ENCODE data around the gene OAS2.

Gene OAS2

DNA sequence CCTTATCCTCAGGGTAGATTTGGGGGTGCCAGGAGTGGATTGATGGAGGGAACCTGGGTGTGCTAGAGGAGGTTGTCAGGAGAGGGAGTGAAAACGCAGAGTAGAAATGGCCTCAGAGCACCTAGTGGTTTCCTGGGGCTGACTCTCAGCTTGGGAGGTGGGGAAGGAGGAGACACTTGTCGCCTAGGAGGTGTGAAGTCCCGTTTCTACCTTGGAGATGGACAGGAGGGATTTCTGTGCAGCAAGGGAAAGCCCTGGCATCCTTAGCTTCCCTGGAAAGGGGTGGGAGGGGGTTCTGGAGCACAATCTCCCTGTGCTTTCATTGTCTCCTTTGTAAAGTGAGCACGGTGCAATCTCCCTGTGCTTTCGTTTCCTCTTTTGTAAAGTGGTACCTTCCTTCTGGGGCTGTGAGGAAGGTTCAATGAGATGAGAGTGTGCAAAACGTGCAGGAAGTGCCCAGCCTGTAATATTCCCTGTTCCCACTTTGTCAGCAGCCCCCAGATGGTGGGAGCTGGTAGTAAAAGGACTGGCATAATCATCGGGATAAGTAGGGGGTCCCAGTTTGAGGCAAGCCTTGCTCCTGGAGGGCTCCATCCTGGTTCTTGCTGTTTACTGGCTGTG is 38.4 kb upstream of the OAS2 start:
- Mint-ChIP-seq H3K4me1 (no peaks in the 10 kb centered on the region), H3K36me3 (ENCODE audit: low read depth) (no peaks in the 10 kb centered on the region), H3K9me3 (peaks cover 3% of the 10 kb centered on the region), H3K4me3 (peak overlapping the region; percentile 24 to 70 (median 50)), H3K27ac (no peak overlapping the region), H3K27me3 (ENCODE audit: low read depth) (peaks cover 37% of the 10 kb centered on the region)
- TF ChIP-seq, protein P1, sequence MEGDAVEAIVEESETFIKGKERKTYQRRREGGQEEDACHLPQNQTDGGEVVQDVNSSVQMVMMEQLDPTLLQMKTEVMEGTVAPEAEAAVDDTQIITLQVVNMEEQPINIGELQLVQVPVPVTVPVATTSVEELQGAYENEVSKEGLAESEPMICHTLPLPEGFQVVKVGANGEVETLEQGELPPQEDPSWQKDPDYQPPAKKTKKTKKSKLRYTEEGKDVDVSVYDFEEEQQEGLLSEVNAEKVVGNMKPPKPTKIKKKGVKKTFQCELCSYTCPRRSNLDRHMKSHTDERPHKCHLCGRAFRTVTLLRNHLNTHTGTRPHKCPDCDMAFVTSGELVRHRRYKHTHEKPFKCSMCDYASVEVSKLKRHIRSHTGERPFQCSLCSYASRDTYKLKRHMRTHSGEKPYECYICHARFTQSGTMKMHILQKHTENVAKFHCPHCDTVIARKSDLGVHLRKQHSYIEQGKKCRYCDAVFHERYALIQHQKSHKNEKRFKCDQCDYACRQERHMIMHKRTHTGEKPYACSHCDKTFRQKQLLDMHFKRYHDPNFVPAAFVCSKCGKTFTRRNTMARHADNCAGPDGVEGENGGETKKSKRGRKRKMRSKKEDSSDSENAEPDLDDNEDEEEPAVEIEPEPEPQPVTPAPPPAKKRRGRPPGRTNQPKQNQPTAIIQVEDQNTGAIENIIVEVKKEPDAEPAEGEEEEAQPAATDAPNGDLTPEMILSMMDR (IDR thresholded peaks at IDR 0.05; ENCODE audit: unreplicated experiment in 3 of 3), result no peak

DNA sequence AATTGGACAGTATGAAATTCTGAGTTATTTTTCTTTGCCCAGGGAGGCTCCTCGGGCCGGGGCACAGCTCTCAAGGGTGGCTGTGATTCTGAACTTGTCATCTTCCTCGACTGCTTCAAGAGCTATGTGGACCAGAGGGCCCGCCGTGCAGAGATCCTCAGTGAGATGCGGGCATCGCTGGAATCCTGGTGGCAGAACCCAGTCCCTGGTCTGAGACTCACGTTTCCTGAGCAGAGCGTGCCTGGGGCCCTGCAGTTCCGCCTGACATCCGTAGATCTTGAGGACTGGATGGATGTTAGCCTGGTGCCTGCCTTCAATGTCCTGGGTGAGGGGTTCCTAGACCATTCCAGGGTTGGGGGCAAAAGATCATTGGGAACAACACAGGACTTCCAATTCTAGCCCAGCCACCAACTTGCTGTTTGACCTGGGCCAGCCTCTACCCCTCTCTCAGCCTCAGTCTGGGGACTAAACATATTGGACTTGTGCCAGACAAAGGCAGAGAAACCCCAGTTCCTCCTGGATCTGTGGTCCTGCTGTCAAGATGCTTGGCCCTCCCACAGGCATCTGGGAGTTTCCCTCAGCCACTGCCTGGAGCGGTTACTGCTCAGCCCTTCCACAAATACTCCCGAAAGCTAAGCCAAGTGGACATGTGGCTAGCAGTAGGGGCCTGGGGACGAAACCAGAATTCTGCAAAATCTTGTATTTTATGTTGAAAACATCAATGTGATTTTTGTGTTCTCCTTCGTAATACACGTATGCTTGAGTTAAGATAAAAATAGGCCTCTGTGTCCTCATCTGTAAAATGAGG is 36.6 kb upstream of the OAS2 start:
- no peaks in the 10 kb centered on the region for H3K36me3 Mint-ChIP-seq (ENCODE audit: low read depth)
- no peak overlapping the region for H3K27ac Mint-ChIP-seq
- TF ChIP-seq, protein P1 (IDR thresholded peaks at IDR 0.05; ENCODE audit: unreplicated experiment in 3 of 3), result no peak
- H3K9me3 Mint-ChIP-seq, result no peaks in the 10 kb centered on the region
- peaks cover 35% of the 10 kb centered on the region for H3K27me3 Mint-ChIP-seq (ENCODE audit: low read depth)
- no peak overlapping the region for H3K4me3 Mint-ChIP-seq
- no peaks in the 10 kb centered on the region for H3K4me1 Mint-ChIP-seq

DNA sequence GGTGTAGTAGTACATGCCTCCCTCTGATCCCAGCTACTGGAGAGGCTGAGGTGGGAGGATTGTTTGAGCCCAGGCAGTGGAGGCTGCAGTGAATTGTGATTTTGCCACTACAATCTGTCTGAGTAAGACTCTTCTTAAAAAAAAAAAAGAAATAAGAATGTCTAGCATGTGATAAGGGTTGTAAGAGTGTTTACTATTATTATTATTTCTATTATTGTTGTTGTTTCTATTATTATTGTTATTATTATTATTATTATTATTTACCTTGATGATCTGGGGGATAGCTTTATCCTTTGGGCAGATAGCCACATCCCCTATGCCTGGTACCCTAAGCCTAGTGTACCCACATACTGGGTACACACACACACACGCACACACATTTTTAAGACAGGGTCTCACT is 35.7 kb upstream of the OAS2 start:
- no peaks in the 10 kb centered on the region for H3K9me3 Mint-ChIP-seq
- no peak overlapping the region for H3K27ac Mint-ChIP-seq
- TF ChIP-seq, protein P1 (IDR thresholded peaks at IDR 0.05; ENCODE audit: unreplicated experiment in 3 of 3), result no peak
- H3K27me3 Mint-ChIP-seq (ENCODE audit: low read depth), result peaks cover 30% of the 10 kb centered on the region
- no peaks in the 10 kb centered on the region for H3K4me1 Mint-ChIP-seq
- no peak overlapping the region for H3K4me3 Mint-ChIP-seq
- H3K36me3 Mint-ChIP-seq (ENCODE audit: low read depth), result no peaks in the 10 kb centered on the region

DNA sequence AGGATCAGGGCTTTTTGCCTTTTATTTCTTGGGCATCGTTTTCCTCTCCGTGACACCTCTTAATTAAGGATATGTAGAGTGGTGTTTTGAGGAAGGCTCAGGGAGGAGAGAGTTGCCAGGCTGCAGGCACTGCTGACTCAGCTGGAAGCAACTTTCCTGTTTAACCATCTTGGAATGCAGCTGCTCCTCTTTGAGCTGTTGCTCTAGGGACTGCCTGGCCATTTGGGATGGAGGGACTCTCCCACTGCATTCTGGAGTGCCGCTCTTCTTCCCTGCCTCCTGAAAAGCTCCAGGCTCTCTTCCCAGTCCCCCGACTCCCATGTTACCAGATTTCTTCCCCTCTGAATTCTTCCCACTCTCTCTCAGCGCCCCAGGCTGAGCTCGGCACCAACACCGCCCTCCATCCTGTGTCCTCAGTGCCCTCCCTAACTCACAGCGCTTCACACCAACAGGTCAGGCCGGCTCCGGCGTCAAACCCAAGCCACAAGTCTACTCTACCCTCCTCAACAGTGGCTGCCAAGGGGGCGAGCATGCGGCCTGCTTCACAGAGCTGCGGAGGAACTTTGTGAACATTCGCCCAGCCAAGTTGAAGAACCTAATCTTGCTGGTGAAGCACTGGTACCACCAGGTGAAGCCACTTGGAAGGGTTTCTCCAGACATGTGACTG is 34.2 kb upstream of the OAS2 start:
- no peaks in the 10 kb centered on the region for H3K4me1 Mint-ChIP-seq
- peaks cover 26% of the 10 kb centered on the region for H3K27me3 Mint-ChIP-seq (ENCODE audit: low read depth)
- no peak overlapping the region for H3K27ac Mint-ChIP-seq
- no peaks in the 10 kb centered on the region for H3K36me3 Mint-ChIP-seq (ENCODE audit: low read depth)
- TF ChIP-seq, protein P1 (IDR thresholded peaks at IDR 0.05; ENCODE audit: unreplicated experiment in 3 of 3), result no peak
- no peaks in the 10 kb centered on the region for H3K9me3 Mint-ChIP-seq
- no peak overlapping the region for H3K4me3 Mint-ChIP-seq

DNA sequence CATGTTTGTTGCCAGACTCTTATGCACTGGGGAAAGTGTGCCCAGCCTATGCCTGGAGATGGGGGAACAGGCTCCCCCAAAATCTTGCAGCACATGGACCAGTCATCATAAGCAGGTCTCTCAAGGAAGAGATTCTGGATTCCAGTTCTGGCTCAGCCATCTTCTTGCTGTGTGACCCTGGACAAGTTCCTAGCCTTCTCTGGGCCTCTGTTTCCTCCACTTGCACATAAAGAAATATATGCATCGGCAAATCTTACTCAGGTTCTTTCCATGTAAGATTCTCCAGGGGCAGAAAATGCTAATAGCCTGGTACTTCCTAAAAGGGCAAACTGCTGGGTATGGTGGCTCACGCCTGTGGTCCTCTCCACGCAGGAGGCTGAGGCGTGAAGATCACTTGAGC is 32.8 kb upstream of the OAS2 start:
- Mint-ChIP-seq H3K4me1 (no peaks in the 10 kb centered on the region), H3K9me3 (no peaks in the 10 kb centered on the region), H3K4me3 (no peak overlapping the region), H3K27me3 (ENCODE audit: low read depth) (peaks cover 16% of the 10 kb centered on the region), H3K36me3 (ENCODE audit: low read depth) (no peaks in the 10 kb centered on the region), H3K27ac (no peak overlapping the region)
- TF ChIP-seq, protein P1 (IDR thresholded peaks at IDR 0.05; ENCODE audit: unreplicated experiment in 3 of 3), result no peak
